Endometrial microvascular endothelial cells (primary cell): ENCODE data around the gene PRR5. TPM values are rescaled to one million over a fixed set of nuclear protein-coding genes. Genes with fewer than 3 reads are reported as not detected.
"Not testable (repeated sequence)": the region's sequence is repeated elsewhere in the genome, so short reads cannot be mapped to it uniquely, and the experiment has no call there.

Experiments used
- in situ Hi-C: cut with HindIII; loops from 2 replicates; pipeline ENCODE4 v1.10.0; 2017; ENCODE audit warnings: low sequenced_read_pairs, low pct_unique_long_range_greater_than_20kb; ENCODE audit errors: inconsistent ontology term
- total RNA-seq: library from RNA; depleted of rRNA; stranded (reverse); fragments of >200 nt; gene quantifications from one replicate; pipeline ENCODE4 v1.2.3, GENCODE V29; 2015; ENCODE audit errors: inconsistent ontology term

The PRR5 gene
- total RNA-seq, 1 donor from 2014 or later: not detected

- in situ Hi-C loops: no loop called here
These were observed 30.3 kb upstream of the PRR5 start for GRCh38 chr22:44671742-44672141.

- in situ Hi-C loops: no loop called here
These were observed 29.4 kb upstream of the PRR5 start for GRCh38 chr22:44672632-44673031.

GRCh38 chr22:44673406-44673805 is 28.6 kb upstream of the PRR5 start:
- in situ Hi-C loops: no loop called here

GRCh38 chr22:44676066-44676440 is 26.0 kb upstream of the PRR5 start:
- in situ Hi-C loops: not testable (repeated sequence)

GRCh38 chr22:44676441-44677352 is 25.3 kb upstream of the PRR5 start:
- in situ Hi-C loops: no loop called here

- in situ Hi-C loops: no loop called here
These were observed 24.6 kb upstream of the PRR5 start for GRCh38 chr22:44677353-44677840.

GRCh38 chr22:44677871-44678555 is 24.0 kb upstream of the PRR5 start:
- in situ Hi-C loops: no loop called here

- in situ Hi-C loops: no loop called here
These were observed 23.3 kb upstream of the PRR5 start for GRCh38 chr22:44678556-44679305.

- in situ Hi-C loops: not testable (repeated sequence)
These were observed 22.7 kb upstream of the PRR5 start for GRCh38 chr22:44679306-44679647.

GRCh38 chr22:44680058-44680457 is 21.9 kb upstream of the PRR5 start:
- in situ Hi-C loops: no loop called here

- in situ Hi-C loops: no loop called here
These were observed 21.5 kb upstream of the PRR5 start for GRCh38 chr22:44680481-44680894.

GRCh38 chr22:44682556-44683168 is 19.3 kb upstream of the PRR5 start:
- in situ Hi-C loops: no loop called here

- in situ Hi-C loops: no loop called here
These were observed 18.8 kb upstream of the PRR5 start for GRCh38 chr22:44683237-44683636.

GRCh38 chr22:44683881-44684280 is 18.1 kb upstream of the PRR5 start:
- in situ Hi-C loops: no loop called here

- in situ Hi-C loops: no loop called here
These were observed 17.3 kb upstream of the PRR5 start for GRCh38 chr22:44684506-44685383.

- in situ Hi-C loops: no loop called here
These were observed 16.5 kb upstream of the PRR5 start for GRCh38 chr22:44685384-44686056.

- in situ Hi-C loops: no loop called here
These were observed 15.0 kb upstream of the PRR5 start for GRCh38 chr22:44686873-44687600.
